ENCODE measurements around the gene DCDC2C.

The DCDC2C gene

DNA sequence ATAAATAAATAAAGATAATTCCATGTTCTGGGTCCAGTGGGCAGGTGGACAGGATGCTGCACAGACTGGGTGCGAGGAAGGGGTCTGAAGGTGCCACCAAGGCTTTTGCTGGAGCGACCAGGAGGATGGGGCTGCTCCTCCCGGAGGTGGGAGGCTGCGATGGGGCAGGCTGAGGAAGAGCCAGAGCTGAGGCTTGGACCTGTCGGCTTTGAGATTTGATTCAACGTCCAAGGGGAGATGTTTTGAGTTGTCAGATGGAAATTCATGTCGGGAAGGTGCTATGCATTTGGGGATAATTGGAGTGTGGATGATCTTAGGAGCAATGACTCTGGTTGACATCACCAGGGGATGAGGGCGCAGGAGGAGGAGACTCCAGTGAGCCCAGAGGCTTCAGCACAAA lies 33.7 kb upstream of the DCDC2C start:
- no peak overlapping the region for H3K4ac ChIP-seq (ENCODE audit: low read depth in 1 of 2, low read length in 2 of 2)
- H4K91ac ChIP-seq (ENCODE audit: low read length), result no peak overlapping the region
- H3K9ac ChIP-seq (ENCODE audit: low read length), result no peak overlapping the region
- H3K4me1 ChIP-seq (ENCODE audit: control insufficient read depth, insufficient read depth, low read depth, low read length), result no peaks in the 10 kb centered on the region
- no peak overlapping the region for H4K8ac ChIP-seq (ENCODE audit: low read length)
- no peak overlapping the region for H2BK12ac ChIP-seq (ENCODE audit: low read length in 2 of 2)
- H3K4me3 ChIP-seq (ENCODE audit: insufficient read depth in 1 of 2, low read depth in 1 of 2, low read length in 2 of 2), result no peak overlapping the region
- H2AFZ ChIP-seq (ENCODE audit: low read depth, low read length), result no peak overlapping the region
- no peak overlapping the region for H3K27ac ChIP-seq (ENCODE audit: low read length, poor library complexity, severe bottlenecking)
- no peaks in the 10 kb centered on the region for H3K9me3 ChIP-seq (ENCODE audit: control insufficient read depth, low read length)
- H3K79me1 ChIP-seq (replicated peaks; ENCODE audit: low read length, poor library complexity, severe bottlenecking), result no peaks in the 10 kb centered on the region
- H3K18ac ChIP-seq (ENCODE audit: low read depth in 1 of 2, low read length in 2 of 2), result no peak overlapping the region
- no peak overlapping the region for H2BK5ac ChIP-seq (ENCODE audit: low read depth, low read length, poor library complexity, severe bottlenecking)
- H3K27me3 ChIP-seq (ENCODE audit: control insufficient read depth in 1 of 2, insufficient read depth in 1 of 2, low read length in 2 of 2), result peaks cover 0 to 23% of the 10 kb centered on the region in 2 experiments
- H3K14ac ChIP-seq (ENCODE audit: low read length in 2 of 2), result peak overlapping the region in 1 of 2 experiments; percentile 60
- DNase-seq, result no peak
- no peak overlapping the region for H3K23ac ChIP-seq (ENCODE audit: low read length in 2 of 2)
- no peak overlapping the region for H2BK120ac ChIP-seq (ENCODE audit: low read depth, low read length)
- WGBS, result 82% methylated on average over 8 of the region's 8 CpGs
- no peak overlapping the region for H3K4me2 ChIP-seq (ENCODE audit: low read length, poor library complexity, severe bottlenecking)
- no peak overlapping the region for H2BK15ac ChIP-seq (ENCODE audit: low read depth, poor library complexity, severe bottlenecking)
- H2AK5ac ChIP-seq (ENCODE audit: low read length, severe bottlenecking), result no peak overlapping the region
- H3K36me3 ChIP-seq (ENCODE audit: control insufficient read depth in 1 of 2, insufficient read depth in 2 of 2, low read depth in 1 of 2, low read length in 2 of 2), result no peaks in the 10 kb centered on the region

DNA sequence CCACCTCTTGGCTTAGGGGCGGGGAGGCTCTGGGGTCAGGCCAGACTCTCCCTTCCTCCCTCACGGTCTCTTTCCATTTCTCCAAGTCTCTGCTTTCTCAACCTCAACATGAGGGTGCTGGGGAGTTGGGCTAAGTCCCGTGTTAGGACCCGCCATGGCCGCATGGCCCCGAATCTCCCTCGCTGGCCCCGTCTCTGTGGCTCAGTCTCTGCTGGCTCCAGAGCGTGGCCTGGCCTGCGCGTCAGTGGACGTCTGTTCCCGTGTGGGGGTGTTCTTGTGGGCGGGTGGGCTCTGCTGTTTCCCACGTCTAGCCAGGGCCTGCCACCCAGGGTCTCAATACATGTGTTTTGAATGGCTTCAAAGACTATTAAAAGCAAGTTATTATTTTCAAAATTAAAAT lies 33.0 kb upstream of the DCDC2C start:
- Histone ChIP-seq H3K4ac (ENCODE audit: low read depth in 1 of 2, low read length in 2 of 2) (no peak overlapping the region), H2BK15ac (ENCODE audit: low read depth, poor library complexity, severe bottlenecking) (no peak overlapping the region), H2AK5ac (ENCODE audit: low read length, severe bottlenecking) (no peak overlapping the region), H4K91ac (ENCODE audit: low read length) (no peak overlapping the region), H3K4me1 (ENCODE audit: control insufficient read depth, insufficient read depth, low read depth, low read length) (no peaks in the 10 kb centered on the region), H2BK120ac (ENCODE audit: low read depth, low read length) (no peak overlapping the region), H3K9ac (ENCODE audit: low read length) (no peak overlapping the region), H4K8ac (ENCODE audit: low read length) (no peak overlapping the region), H3K27me3 (ENCODE audit: control insufficient read depth in 1 of 2, insufficient read depth in 1 of 2, low read length in 2 of 2) (peaks cover 0 to 26% of the 10 kb centered on the region in 2 experiments), H3K27ac (ENCODE audit: low read length, poor library complexity, severe bottlenecking) (no peak overlapping the region), H3K36me3 (ENCODE audit: control insufficient read depth in 1 of 2, insufficient read depth in 2 of 2, low read depth in 1 of 2, low read length in 2 of 2) (no peaks in the 10 kb centered on the region), H2AFZ (ENCODE audit: low read depth, low read length) (no peak overlapping the region), H2BK12ac (ENCODE audit: low read length in 2 of 2) (no peak overlapping the region), H3K4me2 (ENCODE audit: low read length, poor library complexity, severe bottlenecking) (no peak overlapping the region), H3K79me1 (replicated peaks; ENCODE audit: low read length, poor library complexity, severe bottlenecking) (no peaks in the 10 kb centered on the region), H3K23ac (ENCODE audit: low read length in 2 of 2) (no peak overlapping the region), H2BK5ac (ENCODE audit: low read depth, low read length, poor library complexity, severe bottlenecking) (no peak overlapping the region), H3K9me3 (ENCODE audit: control insufficient read depth, low read length) (no peaks in the 10 kb centered on the region), H3K18ac (ENCODE audit: low read depth in 1 of 2, low read length in 2 of 2) (no peak overlapping the region), H3K4me3 (ENCODE audit: insufficient read depth in 1 of 2, low read depth in 1 of 2, low read length in 2 of 2) (peak overlapping the region in 1 of 2 experiments; percentile 22), H3K14ac (ENCODE audit: low read length in 2 of 2) (no peak overlapping the region)
- 86% methylated on average over 13 of the region's 15 CpGs for WGBS
- DNase-seq, result no peak

- no peak overlapping the region for H3K9ac ChIP-seq (ENCODE audit: low read length)
- H3K36me3 ChIP-seq (ENCODE audit: control insufficient read depth in 1 of 2, insufficient read depth in 2 of 2, low read depth in 1 of 2, low read length in 2 of 2), result no peaks in the 10 kb centered on the region
- WGBS, result 84% methylated on average over 11 of the region's 11 CpGs
- H3K4me1 ChIP-seq (ENCODE audit: control insufficient read depth, insufficient read depth, low read depth, low read length), result no peaks in the 10 kb centered on the region
- no peak for DNase-seq
- no peak overlapping the region for H2BK15ac ChIP-seq (ENCODE audit: low read depth, poor library complexity, severe bottlenecking)
- no peak overlapping the region for H2BK12ac ChIP-seq (ENCODE audit: low read length in 2 of 2)
- H3K27ac ChIP-seq (ENCODE audit: low read length, poor library complexity, severe bottlenecking), result no peak overlapping the region
- no peak overlapping the region for H4K8ac ChIP-seq (ENCODE audit: low read length)
- H3K4me3 ChIP-seq (ENCODE audit: insufficient read depth in 1 of 2, low read depth in 1 of 2, low read length in 2 of 2), result no peak overlapping the region
- no peaks in the 10 kb centered on the region for H3K9me3 ChIP-seq (ENCODE audit: control insufficient read depth, low read length)
- H4K91ac ChIP-seq (ENCODE audit: low read length), result no peak overlapping the region
- no peak overlapping the region for H2BK120ac ChIP-seq (ENCODE audit: low read depth, low read length)
- H3K4ac ChIP-seq (ENCODE audit: low read depth in 1 of 2, low read length in 2 of 2), result no peak overlapping the region
- no peak overlapping the region for H2AFZ ChIP-seq (ENCODE audit: low read depth, low read length)
- no peak overlapping the region for H3K18ac ChIP-seq (ENCODE audit: low read depth in 1 of 2, low read length in 2 of 2)
- H3K27me3 ChIP-seq (ENCODE audit: control insufficient read depth in 1 of 2, insufficient read depth in 1 of 2, low read length in 2 of 2), result peaks cover 0 to 23% of the 10 kb centered on the region in 2 experiments
- no peak overlapping the region for H2BK5ac ChIP-seq (ENCODE audit: low read depth, low read length, poor library complexity, severe bottlenecking)
- H3K4me2 ChIP-seq (ENCODE audit: low read length, poor library complexity, severe bottlenecking), result no peak overlapping the region
- no peaks in the 10 kb centered on the region for H3K79me1 ChIP-seq (replicated peaks; ENCODE audit: low read length, poor library complexity, severe bottlenecking)
- H2AK5ac ChIP-seq (ENCODE audit: low read length, severe bottlenecking), result no peak overlapping the region
- H3K23ac ChIP-seq (ENCODE audit: low read length in 2 of 2), result no peak overlapping the region
- H3K14ac ChIP-seq (ENCODE audit: low read length in 2 of 2), result no peak overlapping the region
These were observed 32.4 kb upstream of the DCDC2C start for GRCh38 chr2:3670941-3671340.

DNA sequence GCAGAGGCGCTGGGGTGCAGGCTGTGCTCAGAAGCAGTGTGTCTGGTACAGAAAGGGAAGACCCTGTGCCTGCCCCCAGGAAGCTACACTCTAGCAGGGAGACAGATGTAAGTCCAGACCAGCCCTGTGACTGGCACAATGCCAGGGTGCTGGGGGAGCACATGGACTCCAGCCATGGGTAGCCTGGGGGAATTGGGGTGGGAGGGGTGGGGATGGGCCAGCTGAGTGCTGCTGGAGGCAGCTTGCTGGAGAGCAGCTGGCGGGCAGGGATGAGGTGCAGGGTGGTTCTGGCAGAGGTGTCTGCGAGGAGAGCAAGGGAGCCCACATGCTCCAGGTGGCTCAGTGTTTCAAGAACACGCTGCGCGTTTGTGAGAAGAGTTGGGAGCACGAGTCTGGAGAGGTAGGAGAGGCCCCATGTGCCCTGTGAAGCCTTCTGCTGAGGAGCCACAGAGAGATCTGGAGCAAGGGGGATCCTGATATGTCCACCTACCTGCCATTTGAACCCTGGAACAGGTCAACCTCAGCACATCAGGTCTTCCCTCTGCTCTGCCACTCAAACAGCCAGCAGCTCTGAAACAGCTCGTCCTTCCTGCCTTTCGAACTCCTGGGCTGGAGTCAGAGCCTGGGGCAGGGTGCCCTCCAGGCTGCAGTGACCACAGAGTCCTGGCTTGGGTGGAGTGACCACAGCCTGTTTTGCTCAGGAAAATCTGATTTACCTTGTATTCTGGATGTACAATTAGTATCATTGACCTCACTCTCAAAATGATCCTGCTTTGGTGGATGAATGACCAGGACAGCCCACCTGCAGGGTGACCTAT lies 30.3 kb upstream of the DCDC2C start:
- Histone ChIP-seq H2AK5ac (ENCODE audit: low read length, severe bottlenecking) (no peak overlapping the region), H3K4me2 (ENCODE audit: low read length, poor library complexity, severe bottlenecking) (no peak overlapping the region), H3K4ac (ENCODE audit: low read depth in 1 of 2, low read length in 2 of 2) (no peak overlapping the region), H3K4me3 (ENCODE audit: insufficient read depth in 1 of 2, low read depth in 1 of 2, low read length in 2 of 2) (no peak overlapping the region), H2BK15ac (ENCODE audit: low read depth, poor library complexity, severe bottlenecking) (no peak overlapping the region), H2AFZ (ENCODE audit: low read depth, low read length) (no peak overlapping the region), H3K9me3 (ENCODE audit: control insufficient read depth, low read length) (no peaks in the 10 kb centered on the region), H2BK5ac (ENCODE audit: low read depth, low read length, poor library complexity, severe bottlenecking) (no peak overlapping the region), H2BK12ac (ENCODE audit: low read length in 2 of 2) (no peak overlapping the region), H3K4me1 (ENCODE audit: control insufficient read depth, insufficient read depth, low read depth, low read length) (no peaks in the 10 kb centered on the region), H3K27me3 (ENCODE audit: control insufficient read depth in 1 of 2, insufficient read depth in 1 of 2, low read length in 2 of 2) (peaks cover 0 to 19% of the 10 kb centered on the region in 2 experiments), H3K18ac (ENCODE audit: low read depth in 1 of 2, low read length in 2 of 2) (no peak overlapping the region), H4K91ac (ENCODE audit: low read length) (no peak overlapping the region), H3K36me3 (ENCODE audit: control insufficient read depth in 1 of 2, insufficient read depth in 2 of 2, low read depth in 1 of 2, low read length in 2 of 2) (no peaks in the 10 kb centered on the region), H3K79me1 (replicated peaks; ENCODE audit: low read length, poor library complexity, severe bottlenecking) (no peaks in the 10 kb centered on the region), H3K14ac (ENCODE audit: low read length in 2 of 2) (peak overlapping the region in 1 of 2 experiments; percentile 22), H4K8ac (ENCODE audit: low read length) (no peak overlapping the region), H3K9ac (ENCODE audit: low read length) (no peak overlapping the region), H3K23ac (ENCODE audit: low read length in 2 of 2) (no peak overlapping the region), H3K27ac (ENCODE audit: low read length, poor library complexity, severe bottlenecking) (no peak overlapping the region), H2BK120ac (ENCODE audit: low read depth, low read length) (no peak overlapping the region)
- no peak for DNase-seq
- WGBS, result 72% methylated on average over 9 of the region's 9 CpGs

Data from mesenchymal stem cell (in vitro differentiated cells and primary cell).